HG02588 (cell line): ENCODE measurements around the gene QDPR.
"Not testable (repeated sequence)": the region's sequence is repeated elsewhere in the genome, so short reads cannot be mapped to it uniquely, and the experiment has no call there.

Experiments used
- ATAC-seq: cut with Tn5 transposase; IDR thresholded peaks from one replicate; pipeline ENCODE4 v1.9.1; 2021; ENCODE audit warnings: mild to moderate bottlenecking, moderate library complexity; ENCODE audit not compliant: unreplicated experiment

The QDPR gene

GRCh38 chr4:17492058-17492741 lies 19.7 kb downstream of the QDPR start:
- no peak for ATAC-seq

GRCh38 chr4:17491196-17491595 lies 20.7 kb downstream of the QDPR start:
- no peak for ATAC-seq

- ATAC-seq = no peak
Observed at GRCh38 chr4:17490575-17491059, 21.3 kb downstream of the QDPR start.

GRCh38 chr4:17489721-17490120 lies 22.2 kb downstream of the QDPR start:
- no peak for ATAC-seq

GRCh38 chr4:17489123-17489522 lies 22.8 kb downstream of the QDPR start:
- ATAC-seq = no peak

GRCh38 chr4:17482716-17483115 lies 29.2 kb downstream of the QDPR start:
- no peak for ATAC-seq

GRCh38 chr4:17480955-17481354 lies 30.9 kb downstream of the QDPR start:
- ATAC-seq = no peak

GRCh38 chr4:17480210-17480927 lies 31.5 kb downstream of the QDPR start:
- ATAC-seq = no peak

- ATAC-seq = no peak
Observed at GRCh38 chr4:17477774-17478472, 34.0 kb downstream of the QDPR start.

GRCh38 chr4:17476853-17477252 lies 35.0 kb downstream of the QDPR start:
- no peak for ATAC-seq

- no peak for ATAC-seq
Observed at GRCh38 chr4:17475481-17475880, 36.4 kb downstream of the QDPR start.

- no peak for ATAC-seq
Observed at GRCh38 chr4:17469931-17470674, 41.8 kb downstream of the QDPR start.

- ATAC-seq = no peak
Observed at GRCh38 chr4:17468619-17469221, 43.2 kb downstream of the QDPR start.

- ATAC-seq = no peak
Observed at GRCh38 chr4:17463606-17464005, 48.3 kb downstream of the QDPR start.

GRCh38 chr4:17450269-17450804 lies 61.6 kb downstream of the QDPR start:
- ATAC-seq = no peak

- ATAC-seq = no peak
Observed at GRCh38 chr4:17448689-17449088, 63.2 kb downstream of the QDPR start.

- peak; percentile 88 for ATAC-seq
Observed at GRCh38 chr4:17447675-17448298, 64.1 kb downstream of the QDPR start.

- ATAC-seq = no peak
Observed at GRCh38 chr4:17447056-17447455, 64.8 kb downstream of the QDPR start.

- not testable (repeated sequence) for ATAC-seq
Observed at GRCh38 chr4:17442477-17442876, 69.4 kb downstream of the QDPR start.

- no peak for ATAC-seq
Observed at GRCh38 chr4:17437396-17437795, 74.5 kb downstream of the QDPR start.
